ENCODE data around the gene PDZD2.

Gene PDZD2

DNA sequence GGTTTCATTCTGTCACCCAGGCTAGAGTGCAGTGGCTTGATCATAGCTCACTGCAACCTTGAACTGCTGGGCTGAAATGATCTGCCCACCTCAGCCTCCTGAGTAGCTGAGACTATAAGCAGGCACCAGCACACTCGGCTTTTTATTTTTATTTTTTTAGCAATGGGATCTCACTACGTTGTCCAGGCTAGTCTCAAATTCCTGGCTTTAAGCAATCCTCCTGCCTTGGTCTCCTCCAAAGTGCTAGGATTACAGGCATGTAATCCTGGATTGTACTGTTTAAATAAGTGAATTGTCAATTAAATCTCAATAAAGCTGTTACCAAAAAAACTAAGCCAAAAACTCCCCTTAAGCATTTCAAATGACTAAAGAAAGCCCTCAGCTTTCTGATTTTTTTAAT, 516.3 kb downstream of the PDZD2 start:
- Histone ChIP-seq H3K4me3 (ENCODE audit: low read depth, low read length) (no peak overlapping the region), H3K36me3 (ENCODE audit: insufficient read depth, low read length) (peaks cover 7% of the 10 kb centered on the region; the same call in 1 of the 2 replicates), H3K4me1 (ENCODE audit: control insufficient read depth, insufficient read depth, low read length, unreplicated experiment) (peaks cover 27% of the 10 kb centered on the region)

DNA sequence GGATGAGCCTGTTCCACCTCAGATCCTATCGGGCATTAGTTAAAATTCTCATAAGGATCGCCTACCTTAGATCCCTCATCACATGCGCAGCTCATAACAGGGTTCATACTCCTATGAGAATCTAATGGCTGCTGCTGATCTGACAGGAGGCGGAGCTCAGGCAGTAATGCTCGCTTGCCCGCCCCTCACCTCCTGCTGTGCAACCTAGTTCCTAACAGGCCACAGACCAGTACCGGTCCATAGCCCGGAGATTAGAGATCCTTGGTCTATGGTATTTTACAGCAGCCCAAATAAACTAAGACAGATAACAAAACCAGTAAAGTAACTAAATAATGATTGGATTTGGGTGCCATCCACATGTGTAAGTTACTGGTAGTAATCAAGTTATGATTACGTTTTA, 517.7 kb downstream of the PDZD2 start:
- peaks cover 19% of the 10 kb centered on the region for H3K4me1 ChIP-seq (ENCODE audit: control insufficient read depth, insufficient read depth, low read length, unreplicated experiment)
- H3K4me3 ChIP-seq (ENCODE audit: low read depth, low read length): no peak overlapping the region
- no peaks in the 10 kb centered on the region for H3K27me3 ChIP-seq (ENCODE audit: insufficient read depth, low read length)
- H2AFZ ChIP-seq (ENCODE audit: low read length, unreplicated experiment): no peak overlapping the region
- no peak overlapping the region for H3K27ac ChIP-seq (ENCODE audit: low read depth, low read length)
- H3K79me2 ChIP-seq (ENCODE audit: control insufficient read depth, insufficient read depth, low read length, unreplicated experiment): peaks cover 91% of the 10 kb centered on the region
- peaks cover 7% of the 10 kb centered on the region; the same call in 1 of the 2 replicates for H3K36me3 ChIP-seq (ENCODE audit: insufficient read depth, low read length)

More for the DNA sequence above, 516.3 kb downstream of the PDZD2 start:
- H2AFZ ChIP-seq (ENCODE audit: low read length, unreplicated experiment): no peak overlapping the region
- H3K27me3 ChIP-seq (ENCODE audit: insufficient read depth, low read length): no peaks in the 10 kb centered on the region
- H3K27ac ChIP-seq (ENCODE audit: low read depth, low read length): no peak overlapping the region
- peaks cover 92% of the 10 kb centered on the region for H3K79me2 ChIP-seq (ENCODE audit: control insufficient read depth, insufficient read depth, low read length, unreplicated experiment)

DNA sequence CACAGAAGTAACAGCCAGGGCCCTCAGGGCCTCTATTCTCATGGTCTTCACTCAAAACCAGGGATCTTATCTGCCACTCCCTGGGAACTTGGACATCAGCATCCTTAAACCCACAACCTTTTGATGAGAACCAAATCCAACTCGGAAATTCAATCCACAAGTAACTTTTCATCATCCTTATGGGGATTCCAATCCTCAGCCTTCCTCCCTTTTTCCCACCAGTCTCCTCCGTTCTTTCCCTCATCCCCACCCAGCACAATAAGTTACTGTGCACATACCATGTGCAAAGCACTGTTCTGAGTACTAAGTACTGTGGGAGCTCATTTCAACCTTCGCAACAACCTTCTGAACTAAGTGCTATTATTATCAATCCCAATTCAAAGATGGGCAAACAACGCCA, 518.1 kb downstream of the PDZD2 start:
- peaks cover 7% of the 10 kb centered on the region; the same call in 1 of the 2 replicates for H3K36me3 ChIP-seq (ENCODE audit: insufficient read depth, low read length)
- H2AFZ ChIP-seq (ENCODE audit: low read length, unreplicated experiment): no peak overlapping the region
- no peak overlapping the region for H3K27ac ChIP-seq (ENCODE audit: low read depth, low read length)
- no peaks in the 10 kb centered on the region for H3K27me3 ChIP-seq (ENCODE audit: insufficient read depth, low read length)
- peaks cover 19% of the 10 kb centered on the region for H3K4me1 ChIP-seq (ENCODE audit: control insufficient read depth, insufficient read depth, low read length, unreplicated experiment)
- H3K79me2 ChIP-seq (ENCODE audit: control insufficient read depth, insufficient read depth, low read length, unreplicated experiment): peaks cover 89% of the 10 kb centered on the region
- H3K4me3 ChIP-seq (ENCODE audit: low read depth, low read length): no peak overlapping the region

DNA sequence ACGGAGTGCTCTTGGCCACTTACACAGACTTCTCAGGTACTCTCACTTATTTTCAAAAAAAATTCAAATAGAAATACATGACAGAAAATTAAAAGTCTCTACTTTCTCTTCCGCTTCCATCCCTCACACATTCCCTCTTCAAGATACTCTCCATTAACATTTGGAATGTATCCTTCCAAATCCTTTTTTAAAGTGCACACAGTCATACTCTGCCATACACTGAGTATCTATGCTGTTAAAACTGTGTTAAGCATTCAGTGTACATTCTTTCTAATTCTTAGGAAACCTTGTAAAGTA, 519.7 kb downstream of the PDZD2 start:
- Histone ChIP-seq H3K79me2 (ENCODE audit: control insufficient read depth, insufficient read depth, low read length, unreplicated experiment) (peaks cover 88% of the 10 kb centered on the region), H3K4me1 (ENCODE audit: control insufficient read depth, insufficient read depth, low read length, unreplicated experiment) (peaks cover 11% of the 10 kb centered on the region), H3K36me3 (ENCODE audit: insufficient read depth, low read length) (peaks cover 7% of the 10 kb centered on the region; the same call in 1 of the 2 replicates), H3K27ac (ENCODE audit: low read depth, low read length) (no peak overlapping the region), H2AFZ (ENCODE audit: low read length, unreplicated experiment) (no peak overlapping the region), H3K27me3 (ENCODE audit: insufficient read depth, low read length) (no peaks in the 10 kb centered on the region), H3K4me3 (ENCODE audit: low read depth, low read length) (no peak overlapping the region)

DNA sequence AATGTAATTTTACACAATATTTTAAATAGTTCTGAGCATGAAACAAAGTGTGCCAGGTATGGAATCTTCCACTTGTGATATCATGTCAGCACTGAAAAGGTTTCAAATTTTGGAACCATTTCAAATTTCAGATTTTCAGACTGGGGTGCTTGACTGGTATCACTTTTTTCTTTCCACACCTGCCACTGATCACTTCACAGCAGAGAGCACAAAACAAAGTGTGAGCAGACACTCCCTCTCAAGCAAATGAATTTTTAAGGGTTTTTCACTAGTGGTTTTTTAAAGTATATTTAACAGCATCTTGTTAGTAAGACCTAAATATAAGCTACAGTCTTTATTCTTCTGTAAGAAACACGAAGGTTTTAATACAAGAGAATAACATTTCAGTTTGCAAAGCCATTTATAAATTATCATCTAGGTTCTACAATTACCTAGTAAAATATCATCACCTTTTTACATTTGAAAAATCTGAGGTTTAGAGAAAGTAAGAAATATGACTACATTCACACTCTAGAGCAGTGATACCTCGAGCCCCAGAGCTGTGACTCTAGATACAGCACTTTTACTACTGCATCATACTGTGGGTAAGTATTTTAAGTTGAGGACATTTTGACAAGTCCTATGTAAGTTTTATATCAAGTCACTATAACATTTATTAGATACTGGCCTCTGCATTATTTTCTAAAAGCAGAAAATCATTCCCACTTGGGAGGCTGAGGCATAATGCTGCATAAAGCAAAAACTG, 520.6 kb downstream of the PDZD2 start:
- Histone ChIP-seq H3K79me2 (ENCODE audit: control insufficient read depth, insufficient read depth, low read length, unreplicated experiment) (peaks cover 88% of the 10 kb centered on the region), H3K36me3 (ENCODE audit: insufficient read depth, low read length) (peaks cover 7% of the 10 kb centered on the region; the same call in 1 of the 2 replicates), H3K27ac (ENCODE audit: low read depth, low read length) (no peak overlapping the region), H3K4me1 (ENCODE audit: control insufficient read depth, insufficient read depth, low read length, unreplicated experiment) (peaks cover 5% of the 10 kb centered on the region), H3K4me3 (ENCODE audit: low read depth, low read length) (no peak overlapping the region), H3K27me3 (ENCODE audit: insufficient read depth, low read length) (no peaks in the 10 kb centered on the region), H2AFZ (ENCODE audit: low read length, unreplicated experiment) (no peak overlapping the region)

DNA sequence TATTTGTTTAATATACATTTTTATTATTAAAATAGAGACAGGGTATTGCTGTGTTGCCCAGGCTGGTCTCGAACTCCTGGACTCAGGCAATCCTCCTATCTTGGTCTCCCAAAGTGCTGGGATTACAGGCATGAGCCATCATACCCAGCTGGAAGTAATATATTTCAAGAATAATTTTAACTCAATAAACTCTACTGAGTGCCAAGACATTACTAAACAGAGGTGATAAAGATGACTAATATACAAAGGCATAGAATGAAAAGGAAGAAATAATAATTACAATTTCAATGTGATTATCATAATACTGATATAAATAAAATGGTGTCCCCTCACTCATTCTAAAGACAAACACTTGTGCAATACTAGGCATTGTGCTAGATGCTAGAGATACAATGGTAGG, 521.3 kb downstream of the PDZD2 start:
- Histone ChIP-seq H3K4me3 (ENCODE audit: low read depth, low read length) (no peak overlapping the region), H3K27me3 (ENCODE audit: insufficient read depth, low read length) (no peaks in the 10 kb centered on the region), H3K79me2 (ENCODE audit: control insufficient read depth, insufficient read depth, low read length, unreplicated experiment) (peaks cover 86% of the 10 kb centered on the region), H3K4me1 (ENCODE audit: control insufficient read depth, insufficient read depth, low read length, unreplicated experiment) (peaks cover 3% of the 10 kb centered on the region), H3K27ac (ENCODE audit: low read depth, low read length) (no peak overlapping the region), H2AFZ (ENCODE audit: low read length, unreplicated experiment) (no peak overlapping the region), H3K36me3 (ENCODE audit: insufficient read depth, low read length) (peaks cover 7% of the 10 kb centered on the region; the same call in 1 of the 2 replicates)

Data from ACC112 (cell line).